Transverse colon (tissue), 4 donors: ENCODE measurements around the gene NHS. TPM values are rescaled to one million over a fixed set of nuclear protein-coding genes. Genes with fewer than 3 reads are reported as not detected.

Experiments used
- DNase-seq: peaks from one replicate; pipeline ENCODE4 v3.0.0-alpha.2; 2019
- H3K27ac ChIP-seq, 4 donors: fragments of 200-600 bp; sonication (generic); 2 replicates each; pipeline ENCODE4 v1.5.1; 2016 to 2018; ENCODE audit warnings: inconsistent platforms in 4 of 4
- H3K27me3 ChIP-seq: fragments of 200-600 bp; sonication (generic); 2 replicates; pipeline ENCODE4 v1.5.1; 2017; ENCODE audit warnings: inconsistent platforms
- H3K36me3 ChIP-seq, 4 donors: fragments of 200-600 bp; sonication (generic); 2 replicates each; pipeline ENCODE4 v1.5.1; 2017 to 2019; ENCODE audit warnings: inconsistent platforms in 4 of 4
- H3K4me1 ChIP-seq, 4 donors: fragments of 200-600 bp; sonication (generic); 2 replicates each; pipeline ENCODE4 v1.5.1; 2017 to 2020; ENCODE audit warnings: inconsistent platforms in 4 of 4
- H3K4me3 ChIP-seq, 4 donors: fragments of 200-600 bp; sonication (generic); 1 replicate in 1 of 4; 2 replicates in 3 of 4; pipeline versions ENCODE4 v1.5.1 to v1.6.1; 2017 to 2019; ENCODE audit warnings: inconsistent platforms in 4 of 4
- H3K9me3 ChIP-seq, 2 donors: fragments of 200-600 bp; sonication (generic); 2 replicates each; pipeline ENCODE4 v1.5.1; 2017 to 2019; ENCODE audit warnings: inconsistent platforms in 2 of 2
- CTCF ChIP-seq, 5 experiments: fragments of 200-600 bp in 3 of 5; fragments of 450-650 bp in 2 of 5; sonication (generic) in 3 of 5; IDR thresholded peaks; 1 replicate in 2 of 5; 2 replicates in 3 of 5; pipeline ENCODE4 v1.5.1; 2016 to 2017; ENCODE audit warnings: antibody characterized with exemption in 5 of 5, inconsistent platforms in 3 of 5, mild to moderate bottlenecking in 2 of 5, moderate library complexity in 1 of 5
- EP300 ChIP-seq: sonication (generic); formaldehyde crosslinking; IDR thresholded peaks from one replicate; pipeline ENCODE4 v1.6.1; 2017; ENCODE audit warnings: antibody characterized with exemption, low read depth
- POLR2A ChIP-seq: fragments of 450-650 bp; IDR thresholded peaks from one replicate; pipeline ENCODE4 v1.6.1; 2016; ENCODE audit warnings: antibody characterized with exemption, mild to moderate bottlenecking, moderate library complexity
- POLR2AphosphoS5 ChIP-seq, 3 donors: sonication (generic); formaldehyde crosslinking; IDR thresholded peaks; one replicate each; pipeline ENCODE4 v1.6.1; 2016; ENCODE audit warnings: antibody characterized with exemption in 3 of 3
- WGBS, 2 donors: methylation state at CpG; one replicate each; pipeline ENCODE4 v1.1.5; 2018; ENCODE audit warnings: low coverage in 1 of 2; 5-methylcytosine and 5-hydroxymethylcytosine counted together
- in situ Hi-C, 4 donors: fragments of 200-750 bp; cut with MboI; loops; one replicate each; pipeline versions ENCODE4 v1.15.0 to v1.15.1; 2017; ENCODE audit warnings: low sequenced_read_pairs in 3 of 4, low pct_ligation_motif_present in 1 of 4, low pct_unique_long_range_greater_than_20kb in 1 of 4
- intact Hi-C: fragments of 100-400 bp; cut with DNase I; formaldehyde crosslinking; loops from one replicate; pipeline ENCODE4 v1.15.1; 2023; ENCODE audit warnings: low total_unique reads
- total RNA-seq, 4 donors: library from RNA; depleted of rRNA; stranded (reverse); fragments of >200 nt; gene quantifications; one replicate each; pipeline ENCODE4 v1.1.0, GENCODE V29; 2016

NHS gene
- total RNA-seq, 4 donors from 2014 or later, result 1.2 to 10.7 (median 5.0) TPM

GRCh38 chrX:17474892-17475291 lies 99.9 kb downstream of the NHS start:
- Histone ChIP-seq H3K36me3 (no peaks in the 10 kb centered on the region), H3K27me3 (no peaks in the 10 kb centered on the region), H3K4me3 (no peak overlapping the region), H3K27ac (no peak overlapping the region), H3K4me1 (no peaks in the 10 kb centered on the region), H3K9me3 (no peaks in the 10 kb centered on the region)
- in situ Hi-C loops, result no loop called here
- no peak for DNase-seq
- intact Hi-C loops, result no loop called here
- TF ChIP-seq POLR2A, result no peak
- TF ChIP-seq POLR2AphosphoS5 (IDR thresholded peaks at IDR 0.05), result no peak
- no peak for TF ChIP-seq EP300
- no peak for TF ChIP-seq CTCF (IDR thresholded peaks at IDR 0.05)
- 60 to 84% methylated on average over 1 to 2 of the region's 2 CpGs for WGBS, 2 donors

GRCh38 chrX:17475449-17476217 lies 100.6 kb downstream of the NHS start:
- no peak for DNase-seq
- H3K36me3 ChIP-seq, result no peaks in the 10 kb centered on the region
- intact Hi-C loops (no loop called here), in situ Hi-C loops (no loop called here)
- H3K9me3 ChIP-seq, result no peaks in the 10 kb centered on the region
- no peak for TF ChIP-seq EP300
- no peak for TF ChIP-seq POLR2A
- TF ChIP-seq CTCF (IDR thresholded peaks at IDR 0.05), result no peak
- TF ChIP-seq POLR2AphosphoS5 (IDR thresholded peaks at IDR 0.05), result no peak
- WGBS, 2 donors, result 57% methylated on average over 6 of the region's 6 CpGs; no CpG with 5 or more reads in 1 of the 2 donors
- no peak overlapping the region for H3K4me3 ChIP-seq
- no peak overlapping the region for H3K27ac ChIP-seq
- no peaks in the 10 kb centered on the region for H3K4me1 ChIP-seq
- H3K27me3 ChIP-seq, result no peaks in the 10 kb centered on the region

GRCh38 chrX:17476411-17476810 lies 101.4 kb downstream of the NHS start:
- DNase-seq, result no peak

GRCh38 chrX:17481086-17481485 lies 106.1 kb downstream of the NHS start:
- Histone ChIP-seq H3K4me3 (no peak overlapping the region), H3K4me1 (no peaks in the 10 kb centered on the region), H3K27ac (no peak overlapping the region), H3K9me3 (no peaks in the 10 kb centered on the region), H3K36me3 (no peaks in the 10 kb centered on the region), H3K27me3 (no peaks in the 10 kb centered on the region)
- intact Hi-C loops, result no loop called here
- TF ChIP-seq POLR2AphosphoS5 (IDR thresholded peaks at IDR 0.05), result no peak
- no peak for DNase-seq
- 64 to 71% methylated on average over 2 to 4 of the region's 4 CpGs for WGBS, 2 donors
- in situ Hi-C loops, result no loop called here

More at GRCh38 chrX:17476411-17476810, 101.4 kb downstream of the NHS start:
- no peak overlapping the region for H3K27ac ChIP-seq
- H3K36me3 ChIP-seq, result no peaks in the 10 kb centered on the region
- TF ChIP-seq POLR2AphosphoS5 (IDR thresholded peaks at IDR 0.05) (no peak), EP300 (no peak), CTCF (IDR thresholded peaks at IDR 0.05) (no peak), POLR2A (no peak)
- intact Hi-C loops (no loop called here), in situ Hi-C loops (no loop called here)
- WGBS, 2 donors, result 43% methylated on average over 2 of the region's 2 CpGs; no CpG with 5 or more reads in 1 of the 2 donors
- H3K9me3 ChIP-seq, result no peaks in the 10 kb centered on the region
- no peaks in the 10 kb centered on the region for H3K4me1 ChIP-seq
- no peak overlapping the region for H3K4me3 ChIP-seq
- H3K27me3 ChIP-seq, result no peaks in the 10 kb centered on the region

GRCh38 chrX:17484592-17484991 lies 109.6 kb downstream of the NHS start:
- H3K27ac ChIP-seq, result no peak overlapping the region
- no peak for DNase-seq
- TF ChIP-seq EP300 (no peak), CTCF (IDR thresholded peaks at IDR 0.05) (no peak), POLR2A (no peak), POLR2AphosphoS5 (IDR thresholded peaks at IDR 0.05) (no peak)
- in situ Hi-C loops, result no loop called here
- H3K36me3 ChIP-seq, result no peaks in the 10 kb centered on the region
- intact Hi-C loops, result no loop called here
- WGBS, 2 donors, result 92% methylated on average over 1 of the region's 1 CpG; no CpG with 5 or more reads in 1 of the 2 donors
- H3K9me3 ChIP-seq, result no peaks in the 10 kb centered on the region
- no peak overlapping the region for H3K4me3 ChIP-seq
- H3K4me1 ChIP-seq, result no peaks in the 10 kb centered on the region
- H3K27me3 ChIP-seq, result no peaks in the 10 kb centered on the region
